Daoy (cell line): Measurements from ENCODE around the gene SWT1. TPM values are rescaled to one million over a fixed set of nuclear protein-coding genes. Genes with fewer than 3 reads are reported as not detected.

ENCODE experiments used
- DNase-seq: peaks from one replicate; pipeline ENCODE4 v3.0.0-alpha.2; 2015; ENCODE audit warnings: low read depth
- total RNA-seq: library from RNA; depleted of rRNA; stranded (reverse); fragments of >200 nt; shearing (Covaris generic); gene quantifications from 2 replicates; pipeline ENCODE4 v1.2.3, GENCODE V29; 2014

Gene SWT1
- total RNA-seq, 1 experiment from 2014 or later, result 2.3 TPM

GRCh38 chr1:185288435-185288834, 131.5 kb downstream of the SWT1 start:
- no peak for DNase-seq

- DNase-seq, result no peak
These were observed 132.9 kb downstream of the SWT1 start for GRCh38 chr1:185289880-185290279.

- no peak for DNase-seq
These were observed 134.2 kb downstream of the SWT1 start for GRCh38 chr1:185291159-185291558.

- no peak for DNase-seq
These were observed 134.7 kb downstream of the SWT1 start for GRCh38 chr1:185291652-185292051.

- no peak for DNase-seq
These were observed 135.3 kb downstream of the SWT1 start for GRCh38 chr1:185292237-185292636.

- no peak for DNase-seq
These were observed 137.1 kb downstream of the SWT1 start for GRCh38 chr1:185293967-185294542.

- no peak for DNase-seq
These were observed 138.1 kb downstream of the SWT1 start for GRCh38 chr1:185295091-185295490.

GRCh38 chr1:185297982-185298381, 141.0 kb downstream of the SWT1 start:
- DNase-seq, result no peak

GRCh38 chr1:185300152-185300551, 143.2 kb downstream of the SWT1 start:
- DNase-seq, result peak; percentile 18

GRCh38 chr1:185305419-185305818, 148.5 kb downstream of the SWT1 start:
- DNase-seq, result no peak

GRCh38 chr1:185308126-185308525, 151.2 kb downstream of the SWT1 start:
- DNase-seq, result no peak

GRCh38 chr1:185309566-185309965, 152.6 kb downstream of the SWT1 start:
- no peak for DNase-seq

GRCh38 chr1:185311589-185312225, 154.7 kb downstream of the SWT1 start:
- DNase-seq, result no peak

- no peak for DNase-seq
These were observed 155.6 kb downstream of the SWT1 start for GRCh38 chr1:185312361-185313138.

- peak; percentile 11 for DNase-seq
These were observed 157.4 kb downstream of the SWT1 start for GRCh38 chr1:185314411-185314810.

- DNase-seq, result no peak
These were observed 158.6 kb downstream of the SWT1 start for GRCh38 chr1:185315445-185316071.

- DNase-seq, result peak; percentile 94
These were observed 159.4 kb downstream of the SWT1 start for GRCh38 chr1:185316163-185317033.

GRCh38 chr1:185317034-185317885, 160.3 kb downstream of the SWT1 start, which contains the start of gene IVNS1ABP:
Gene IVNS1ABP (minus strand): TSS chr1:185317243. CDS start chr1:185309493, 7,750 bp downstream.
- DNase-seq, result peak; percentile 98

GRCh38 chr1:185317886-185318310, 160.9 kb downstream of the SWT1 start:
- DNase-seq, result peak; percentile 54

- no peak for DNase-seq
These were observed 161.6 kb downstream of the SWT1 start for GRCh38 chr1:185318431-185319138.
